Subcutaneous abdominal adipose tissue (tissue), 5 donors: Measurements from ENCODE around the gene KLRC3.
A peak's percentile ranks its signal among the peaks of the same experiment; 100 is the strongest.

Experiments used
- H3K27ac ChIP-seq: one replicate; pipeline ENCODE4 v1.7.0; 2013; ENCODE audit warnings: low read depth, mild to moderate bottlenecking, inconsistent platforms, low read length, moderate library complexity
- H3K27me3 ChIP-seq, 5 donors: one replicate each; pipeline ENCODE4 v1.7.0; 2013; ENCODE audit warnings: low read length in 5 of 5, inconsistent platforms in 1 of 5; ENCODE audit not compliant: control insufficient read depth in 5 of 5, insufficient read depth in 4 of 5
- H3K36me3 ChIP-seq, 5 donors: one replicate each; pipeline ENCODE4 v1.7.0; 2013; ENCODE audit warnings: low read length in 5 of 5; ENCODE audit not compliant: control insufficient read depth in 5 of 5, insufficient read depth in 5 of 5
- H3K4me1 ChIP-seq, 5 donors: one replicate each; pipeline ENCODE4 v1.7.0; 2013; ENCODE audit warnings: low read length in 5 of 5, mild to moderate bottlenecking in 3 of 5, moderate library complexity in 1 of 5; ENCODE audit not compliant: control insufficient read depth in 5 of 5, insufficient read depth in 5 of 5
- H3K4me3 ChIP-seq, 5 donors: one replicate each; pipeline ENCODE4 v1.7.0; 2013; ENCODE audit warnings: low read length in 5 of 5, low read depth in 1 of 5
- H3K9ac ChIP-seq, 5 donors: one replicate each; pipeline ENCODE4 v1.7.0; 2013; ENCODE audit warnings: low read length in 5 of 5, mild to moderate bottlenecking in 4 of 5, moderate library complexity in 3 of 5
- H3K9me3 ChIP-seq, 5 donors: one replicate each; pipeline ENCODE4 v1.7.0; 2013; ENCODE audit warnings: low read length in 5 of 5; ENCODE audit not compliant: control insufficient read depth in 5 of 5
- donor health status: healthy.
- donor health status: healthy.
- donor health status: healthy.
- donor health status: healthy.
- donor health status: healthy.

Gene KLRC3

GRCh38 chr12:10363914-10364814, 56.2 kb downstream of the KLRC3 start:
- no peaks in the 10 kb centered on the region for H3K27me3 ChIP-seq
- no peaks in the 10 kb centered on the region for H3K36me3 ChIP-seq
- H3K9me3 ChIP-seq = peaks cover 0 to 3% (median 0%) of the 10 kb centered on the region in 5 donors
- H3K4me1 ChIP-seq = peaks cover 10 to 48% (median 28%) of the 10 kb centered on the region in 5 donors
- H3K27ac ChIP-seq = peak overlapping the region; percentile 99
- H3K9ac ChIP-seq = peak overlapping the region; percentile 78 to 99 (median 82)
- H3K4me3 ChIP-seq = peak overlapping the region; percentile 79 to 97 (median 92)

GRCh38 chr12:10363658-10363913, 56.8 kb downstream of the KLRC3 start:
- Histone ChIP-seq H3K4me3 (peak overlapping the region; percentile 79 to 97 (median 92)), H3K36me3 (no peaks in the 10 kb centered on the region), H3K27ac (peak overlapping the region; percentile 99), H3K27me3 (no peaks in the 10 kb centered on the region), H3K4me1 (peaks cover 10 to 48% (median 25%) of the 10 kb centered on the region in 5 donors), H3K9ac (peak overlapping the region in 2 of 5 donors; percentile 82 to 99), H3K9me3 (peaks cover 0 to 3% (median 0%) of the 10 kb centered on the region in 5 donors)

- peak overlapping the region in 2 of 5 donors; percentile 46 to 82 for H3K9ac ChIP-seq
- peak overlapping the region; percentile 99 for H3K27ac ChIP-seq
- H3K4me1 ChIP-seq = peaks cover 10 to 43% (median 24%) of the 10 kb centered on the region in 5 donors
- H3K27me3 ChIP-seq = no peaks in the 10 kb centered on the region
- H3K4me3 ChIP-seq = peak overlapping the region in 3 of 5 donors; percentile 90 to 97 (median 92)
- H3K36me3 ChIP-seq = no peaks in the 10 kb centered on the region
- peaks cover 0 to 3% (median 0%) of the 10 kb centered on the region in 5 donors for H3K9me3 ChIP-seq
These were observed 57.4 kb downstream of the KLRC3 start for GRCh38 chr12:10362828-10363657.

- no peaks in the 10 kb centered on the region for H3K27me3 ChIP-seq
- H3K27ac ChIP-seq = no peak overlapping the region
- peaks cover 10 to 43% (median 24%) of the 10 kb centered on the region in 5 donors for H3K4me1 ChIP-seq
- no peak overlapping the region for H3K9ac ChIP-seq
- no peaks in the 10 kb centered on the region for H3K36me3 ChIP-seq
- no peak overlapping the region for H3K4me3 ChIP-seq
- H3K9me3 ChIP-seq = no peaks in the 10 kb centered on the region
These were observed 58.1 kb downstream of the KLRC3 start for GRCh38 chr12:10362325-10362724.
